Natural killer cell treated with Interleukin-12 subunit alpha and Interleukin-12 subunit beta and Interleukin-15 and Interleukin-18, amount 100 ng/mL, for 72 hours (primary cell): Measurements from ENCODE around the gene NBEAL1. TPM values are rescaled to one million over a fixed set of nuclear protein-coding genes. Genes with fewer than 3 reads are reported as not detected.
"Not testable (repeated sequence)": the region's sequence is repeated elsewhere in the genome, so short reads cannot be mapped to it uniquely, and the experiment has no call there.

ENCODE experiments used
- ATAC-seq, 2 donors: fragments of 150-1000 bp; cut with Tn5 transposase in 1 of 2; sonication (Bioruptor Pico), chemical (Tn5 transposase) in 1 of 2; 2 replicates each; pipeline ENCODE4 v1.10.0; 2021
- DNase-seq: peaks from one replicate; pipeline ENCODE4 v3.0.0; 2022; ENCODE audit warnings: low spot score
- H3K27ac Mint-ChIP-seq, 2 donors: 1 replicate in 1 of 2; 2 replicates in 1 of 2; pipeline ENCODE4 v1.8.0; 2022; ENCODE audit warnings: mixed read lengths in 2 of 2, mild to moderate bottlenecking in 1 of 2, moderate library complexity in 1 of 2
- H3K27me3 Mint-ChIP-seq, 2 donors: 1 replicate in 1 of 2; 2 replicates in 1 of 2; pipeline ENCODE4 v1.8.0; 2022; ENCODE audit warnings: mixed read lengths in 2 of 2
- H3K36me3 Mint-ChIP-seq: one replicate; pipeline ENCODE4 v1.8.0; 2022; ENCODE audit warnings: mixed read lengths
- H3K4me1 Mint-ChIP-seq, 2 donors: 1 replicate in 1 of 2; 2 replicates in 1 of 2; pipeline ENCODE4 v1.8.0; 2022; ENCODE audit warnings: low read depth in 2 of 2, mixed read lengths in 2 of 2, mild to moderate bottlenecking in 1 of 2
- H3K4me3 Mint-ChIP-seq: one replicate; pipeline ENCODE4 v1.8.0; 2022; ENCODE audit warnings: mixed read lengths
- H3K9me3 Mint-ChIP-seq: 2 replicates; pipeline ENCODE4 v1.8.0; 2022; ENCODE audit warnings: mixed read lengths
- total RNA-seq, 2 donors: library from RNA; stranded (reverse); gene quantifications; one replicate each; pipeline ENCODE4 v1.2.3, GENCODE V29; 2022

Gene NBEAL1
- total RNA-seq, 2 donors from 2014 or later = 12.3 to 19.2 TPM

DNA sequence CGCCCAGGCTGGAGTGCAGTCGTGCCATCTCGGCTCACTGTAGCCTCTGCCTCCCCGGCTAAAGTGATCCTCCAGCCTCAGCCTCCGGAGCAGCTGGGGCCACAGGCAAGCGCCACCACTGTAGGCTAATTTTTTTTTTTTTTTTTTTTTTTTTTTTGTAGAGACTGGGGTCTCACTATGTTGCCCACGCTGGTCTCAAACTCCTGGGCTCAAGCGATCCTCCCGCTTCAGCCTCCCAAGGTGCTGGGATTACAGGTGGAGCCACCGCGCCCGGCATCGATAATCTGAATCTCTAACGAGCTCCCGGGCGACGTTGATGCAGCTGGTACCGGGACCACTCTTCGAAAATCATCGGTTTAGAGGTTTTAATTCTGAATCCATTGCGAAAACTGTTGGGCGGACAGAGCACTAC, 223.6 kb downstream of the NBEAL1 start:
- ATAC-seq (no peak), DNase-seq (no peak)
- Mint-ChIP-seq H3K27ac (peak overlapping the region; percentile 90 to 93), H3K36me3 (peaks cover 19% of the 10 kb centered on the region), H3K4me3 (peak overlapping the region; percentile 93), H3K27me3 (no peaks in the 10 kb centered on the region), H3K9me3 (no peaks in the 10 kb centered on the region), H3K4me1 (peaks cover 21 to 25% of the 10 kb centered on the region in 2 donors)

DNA sequence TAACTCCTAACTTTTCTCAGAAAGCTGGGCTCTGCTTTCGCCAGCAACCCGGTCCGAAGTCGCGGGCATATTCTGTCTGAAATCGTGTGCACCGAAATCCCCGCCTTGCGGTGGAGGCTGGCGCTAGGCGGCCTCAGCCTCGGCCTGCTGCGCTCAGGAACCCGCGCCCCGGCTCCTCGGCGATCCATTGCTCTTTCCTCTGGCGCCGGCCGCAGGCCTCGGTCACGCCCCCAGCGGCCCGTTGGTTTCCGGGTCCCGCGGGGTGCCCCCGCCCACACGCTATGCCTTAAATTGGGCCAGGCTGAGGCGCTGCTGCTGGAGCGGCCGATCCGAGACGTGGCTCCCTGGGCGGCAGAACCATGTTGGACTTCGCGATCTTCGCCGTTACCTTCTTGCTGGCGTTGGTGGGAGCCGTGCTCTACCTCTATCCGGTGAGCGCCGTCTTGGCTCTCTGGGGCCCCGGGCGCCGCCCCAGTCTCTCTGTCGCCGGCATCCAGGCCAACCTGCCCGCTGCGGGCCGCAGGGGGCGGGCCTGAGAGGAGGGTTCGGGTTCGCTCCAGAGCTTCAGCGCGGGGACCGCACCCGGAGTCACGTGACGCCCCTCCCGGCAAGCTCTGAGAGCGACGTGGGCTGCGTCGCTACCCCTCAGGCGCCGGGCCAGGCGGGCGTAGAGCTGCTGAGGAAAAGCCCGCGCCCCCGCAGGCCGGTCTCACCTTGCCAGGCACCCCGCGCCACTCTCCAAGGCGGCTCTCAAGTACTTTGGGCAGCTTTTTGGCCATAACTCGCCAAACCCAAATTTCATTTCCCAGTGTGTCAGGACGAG, 224.2 kb downstream of the NBEAL1 start, which contains the start of gene CYP20A1:
CYP20A1 (plus strand) TSS at position 315 of the 823 bp plus-strand sequence; CDS start at position 360, 45 bp downstream.
- no peaks in the 10 kb centered on the region for H3K27me3 Mint-ChIP-seq
- H3K4me1 Mint-ChIP-seq = peaks cover 21 to 26% of the 10 kb centered on the region in 2 donors
- H3K9me3 Mint-ChIP-seq = no peaks in the 10 kb centered on the region
- peak within 1 kb of the TSS; percentile 93 for H3K4me3 Mint-ChIP-seq
- H3K36me3 Mint-ChIP-seq = peaks cover 19% of the 10 kb centered on the region
- ATAC-seq (peak; percentile 93), DNase-seq (peak; percentile 98)
- peak within 1 kb of the TSS; percentile 90 to 93 for H3K27ac Mint-ChIP-seq

DNA sequence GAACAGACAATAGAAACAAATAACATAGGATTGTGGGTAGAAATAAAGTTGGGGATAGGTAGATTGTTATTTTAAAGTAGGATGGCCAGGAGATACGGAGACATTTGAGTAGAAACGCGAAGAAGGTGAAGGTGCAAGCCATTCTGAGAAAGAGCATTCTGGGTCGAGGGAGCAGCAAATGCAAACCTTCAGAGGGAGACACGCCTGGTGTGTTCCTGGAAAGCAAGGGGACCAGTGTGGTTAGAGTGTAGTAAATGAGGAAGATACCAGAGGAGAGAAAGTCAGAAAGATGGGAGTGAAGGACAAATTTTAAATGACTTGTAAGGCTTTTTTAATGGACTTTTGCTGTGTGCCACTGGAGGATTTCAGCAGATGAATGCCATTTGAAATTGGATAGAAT, 225.8 kb downstream of the NBEAL1 start:
- no peak for DNase-seq
- Mint-ChIP-seq H3K36me3 (peaks cover 19% of the 10 kb centered on the region), H3K9me3 (no peaks in the 10 kb centered on the region), H3K4me1 (peaks cover 21 to 29% of the 10 kb centered on the region in 2 donors), H3K27ac (peak overlapping the region; percentile 90 to 93), H3K4me3 (peak overlapping the region; percentile 93), H3K27me3 (no peaks in the 10 kb centered on the region)
- no peak for ATAC-seq

DNA sequence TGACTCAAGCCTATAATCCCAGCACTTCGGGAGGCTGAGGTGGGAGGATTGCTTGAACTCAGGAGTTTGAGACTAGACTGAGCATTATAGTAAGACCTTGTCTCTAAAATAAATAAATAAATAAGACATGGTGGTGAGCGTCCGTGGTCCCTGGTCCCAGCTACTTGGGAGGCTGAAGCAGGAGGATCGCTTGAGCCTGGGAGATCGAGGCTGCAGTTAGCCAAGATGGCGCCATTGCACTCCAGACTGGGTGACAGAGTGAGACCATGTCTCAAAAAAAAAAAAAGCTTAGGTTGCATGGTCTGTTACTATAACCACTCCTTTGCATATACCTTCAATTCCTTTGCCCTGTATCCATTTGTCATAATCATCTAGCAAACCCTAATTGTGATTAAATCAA, 227.8 kb downstream of the NBEAL1 start:
- Mint-ChIP-seq H3K4me3 (peak overlapping the region; percentile 32), H3K27me3 (no peaks in the 10 kb centered on the region), H3K27ac (no peak overlapping the region), H3K4me1 (peaks cover 21 to 33% of the 10 kb centered on the region in 2 donors), H3K9me3 (no peaks in the 10 kb centered on the region), H3K36me3 (peaks cover 19% of the 10 kb centered on the region)
- no peak for DNase-seq
- ATAC-seq = no peak

DNA sequence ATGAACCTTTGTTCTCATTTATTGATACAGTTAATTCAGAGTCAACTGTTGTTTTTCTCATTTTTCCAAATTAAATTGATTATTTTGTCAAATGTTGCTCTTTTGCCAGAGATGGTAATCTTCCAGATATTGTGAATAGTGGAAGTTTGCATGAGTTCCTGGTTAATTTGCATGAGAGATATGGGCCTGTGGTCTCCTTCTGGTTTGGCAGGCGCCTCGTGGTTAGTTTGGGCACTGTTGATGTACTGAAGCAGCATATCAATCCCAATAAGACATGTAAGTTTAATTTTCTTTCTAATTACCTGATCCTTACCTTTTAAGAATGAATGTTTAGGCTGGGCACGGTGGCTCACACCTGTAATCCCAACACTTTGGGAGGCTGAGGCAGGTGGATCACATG, 232.0 kb downstream of the NBEAL1 start:
- no peaks in the 10 kb centered on the region for H3K9me3 Mint-ChIP-seq
- no peak for DNase-seq
- ATAC-seq = no peak
- H3K36me3 Mint-ChIP-seq = peaks cover 11% of the 10 kb centered on the region
- H3K27me3 Mint-ChIP-seq = no peaks in the 10 kb centered on the region
- H3K4me1 Mint-ChIP-seq = peaks cover 6 to 21% of the 10 kb centered on the region in 2 donors
- no peak overlapping the region for H3K27ac Mint-ChIP-seq
- H3K4me3 Mint-ChIP-seq = no peak overlapping the region

DNA sequence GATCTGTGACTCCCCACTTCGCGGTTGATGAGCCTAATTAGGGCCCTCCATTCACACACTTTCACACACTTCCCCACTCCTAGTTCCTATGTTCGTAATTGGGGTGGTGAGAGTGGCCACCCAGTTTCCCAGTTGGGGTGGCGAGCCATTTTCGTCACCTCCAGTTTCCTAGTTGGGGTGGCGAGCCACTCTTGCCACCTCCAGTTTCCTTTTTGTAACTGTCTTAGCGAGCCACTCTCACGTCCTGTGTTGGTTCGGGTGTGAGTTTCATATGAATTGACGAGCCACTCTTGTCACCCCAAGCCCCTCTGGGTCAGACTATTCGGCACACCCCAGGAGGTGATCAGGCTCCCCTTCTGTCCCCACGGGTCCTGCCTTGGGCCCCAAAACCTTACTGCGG, 238.1 kb downstream of the NBEAL1 start:
- peak overlapping the region; percentile 56 to 66 for H3K27ac Mint-ChIP-seq
- H3K36me3 Mint-ChIP-seq = peaks cover 22% of the 10 kb centered on the region
- H3K4me3 Mint-ChIP-seq = peak overlapping the region; percentile 53
- H3K9me3 Mint-ChIP-seq = no peaks in the 10 kb centered on the region
- H3K4me1 Mint-ChIP-seq = peaks cover 11 to 16% of the 10 kb centered on the region in 2 donors
- ATAC-seq = peak; percentile 57 to 63
- no peak for DNase-seq
- no peaks in the 10 kb centered on the region for H3K27me3 Mint-ChIP-seq

DNA sequence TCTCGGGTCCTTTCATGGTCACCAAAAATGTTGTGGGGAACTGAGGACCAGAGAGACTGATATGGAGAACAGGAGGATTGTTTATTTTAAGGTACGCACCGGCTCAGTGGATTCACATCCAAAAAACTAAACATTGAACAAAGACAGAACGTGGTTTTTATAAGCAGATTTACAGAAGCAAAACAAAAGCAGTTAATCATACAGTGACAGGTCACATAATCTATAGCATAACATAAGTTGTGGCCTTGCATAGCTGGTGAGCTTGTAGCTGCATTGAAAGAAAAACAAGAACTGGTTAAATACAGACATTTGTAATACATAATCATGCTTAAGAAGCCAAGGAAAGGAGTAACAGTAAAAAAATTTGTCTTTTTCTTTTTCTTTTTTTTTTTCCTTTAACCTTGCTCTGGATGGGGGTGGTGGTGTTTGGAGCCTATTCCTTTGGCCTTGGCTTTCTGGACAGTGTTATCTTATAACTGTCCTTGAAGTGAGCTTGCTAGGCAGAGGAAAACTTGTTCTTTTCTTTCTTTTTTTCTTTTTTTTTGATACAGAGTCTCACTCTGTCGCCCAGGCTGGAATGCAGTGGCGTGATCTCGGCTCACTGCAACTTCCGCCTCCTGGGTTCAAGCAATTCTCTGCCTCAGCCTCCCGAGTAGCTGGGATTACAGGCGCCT, 238.9 kb downstream of the NBEAL1 start:
- not testable (repeated sequence) for H3K27me3 Mint-ChIP-seq, DNase-seq, H3K4me3 Mint-ChIP-seq, ATAC-seq, H3K9me3 Mint-ChIP-seq
- peak overlapping the region; percentile 56 to 66 for H3K27ac Mint-ChIP-seq
- H3K36me3 Mint-ChIP-seq = peaks cover 26% of the 10 kb centered on the region
- peaks cover 15 to 19% of the 10 kb centered on the region in 2 donors for H3K4me1 Mint-ChIP-seq

DNA sequence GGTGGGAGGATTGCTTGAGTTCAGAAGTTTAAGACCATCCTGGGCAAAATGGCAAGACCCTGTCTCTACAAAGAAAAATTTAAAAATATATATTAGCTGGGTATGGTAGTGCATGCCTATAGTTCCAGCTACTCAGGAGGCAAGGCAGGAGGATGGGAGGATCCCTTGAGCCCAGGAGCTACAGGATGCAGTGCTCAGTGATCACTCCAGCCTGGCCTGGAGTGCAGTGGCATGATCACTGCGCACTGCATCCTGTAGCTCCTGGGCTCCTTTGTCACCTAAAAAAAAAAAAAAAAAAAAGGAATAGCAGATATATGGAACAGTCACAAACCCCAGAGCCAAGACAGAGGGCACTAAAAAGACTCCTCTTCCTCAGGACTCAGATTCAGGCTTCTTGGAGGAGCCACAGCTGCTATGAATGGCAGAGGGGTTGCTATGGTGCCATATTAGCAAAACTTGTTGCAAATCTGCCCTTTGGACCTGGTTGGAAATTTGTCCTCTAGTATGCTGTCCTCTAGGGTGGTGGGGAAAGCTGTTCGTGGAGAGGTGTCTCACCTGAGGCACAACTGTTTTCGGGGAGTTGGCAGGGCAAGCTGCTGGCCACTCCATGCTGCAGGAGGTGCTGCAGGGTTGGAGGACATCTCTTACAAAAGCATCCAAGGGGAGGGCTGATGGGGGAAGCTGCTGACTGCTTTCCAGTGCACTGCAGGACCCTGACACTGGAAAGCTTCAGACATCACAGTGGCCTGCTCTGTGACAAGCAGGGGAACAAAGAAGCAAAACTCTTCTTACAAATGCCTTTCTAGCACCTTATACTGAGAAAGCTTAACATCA, 246.9 kb downstream of the NBEAL1 start:
- H3K4me1 Mint-ChIP-seq = peaks cover 6% of the 10 kb centered on the region in 2 donors
- H3K36me3 Mint-ChIP-seq = peaks cover 15% of the 10 kb centered on the region
- no peak overlapping the region for H3K27ac Mint-ChIP-seq
- H3K4me3 Mint-ChIP-seq = no peak overlapping the region
- ATAC-seq (no peak), DNase-seq (no peak)
- H3K27me3 Mint-ChIP-seq = no peaks in the 10 kb centered on the region
- H3K9me3 Mint-ChIP-seq = no peaks in the 10 kb centered on the region

Other genes with a start within 250 kb of the NBEAL1 start
- 1 to 10 TPM; 5.2 to 9.7 TPM for gene ICA1L, start 143.1 kb upstream of the NBEAL1 start, total RNA-seq
- 10 to 100 TPM; 76.4 to 90.2 TPM for gene WDR12, start 103.2 kb upstream of the NBEAL1 start, total RNA-seq
- 1 to 10 TPM; 3.4 to 4.7 TPM for gene CARF, start 102.6 kb upstream of the NBEAL1 start, total RNA-seq
- gene CYP20A1, start 224.1 kb downstream of the NBEAL1 start, total RNA-seq = 10 to 100 TPM; 21.6 to 25.9 TPM